Measurements from ENCODE around the gene RNF31. TPM values are rescaled to one million over a fixed set of nuclear protein-coding genes. Genes with fewer than 3 reads are reported as not detected.

The RNF31 gene
- total RNA-seq, 1 experiment from 2014 or later = 48.6 TPM

- Histone ChIP-seq H3K27me3 (ENCODE audit: control insufficient read depth, insufficient read depth, low read length) (no peaks in the 10 kb centered on the region), H3K27ac (ENCODE audit: low read length) (no peak overlapping the region), H3K36me3 (ENCODE audit: control insufficient read depth, insufficient read depth, low read length) (no peaks in the 10 kb centered on the region), H3K4me1 (ENCODE audit: control insufficient read depth, insufficient read depth, low read length) (no peaks in the 10 kb centered on the region), H3K4me3 (ENCODE audit: low read depth in 2 of 2, low read length in 2 of 2) (no peak overlapping the region), H3K9me3 (ENCODE audit: control insufficient read depth, insufficient read depth, low read depth, low read length) (no peaks in the 10 kb centered on the region)
- no peak for TF ChIP-seq TCF7L2 (IDR thresholded peaks at IDR 0.05; ENCODE audit: low read depth, low read length)
- no peak for TF ChIP-seq CTCF (IDR thresholded peaks at IDR 0.05)
- TF ChIP-seq SIN3A (IDR thresholded peaks at IDR 0.05; ENCODE audit: borderline replicate concordance, insufficient read depth, low read depth, low read length) = no peak
- no peak for TF ChIP-seq POLR2AphosphoS5 (IDR thresholded peaks at IDR 0.05; ENCODE audit: low read depth, low read length)
- TF ChIP-seq REST (IDR thresholded peaks at IDR 0.05; ENCODE audit: insufficient read depth in 1 of 2, low read depth in 2 of 2, low read length in 1 of 2) = no peak
- ChIA-PET POLR2A (interaction anchor here (0.6 kb wide), 1 partner anchor 272 kb away, joined by 16 read pairs; the partner anchor contains the start of gene NYNRIN), CTCF (no interaction called here)
- in situ Hi-C loops (cut with HindIII; ENCODE audit: low pct_unique_long_range_greater_than_20kb, low sequenced_read_pairs) = no loop called here
- no TSS peak for BruUV-seq (replicated peaks)
- intact Hi-C loops (cut with micrococcal nuclease; ENCODE audit: unreplicated experiment) = no loop called here
- DNase-seq (ENCODE audit: low read depth, low spot score) = no peak
- no peak for ATAC-seq
Measured at GRCh38 chr14:24126939-24127338, 20.4 kb upstream of the RNF31 start.

GRCh38 chr14:24127673-24128072 is 19.6 kb upstream of the RNF31 start:
- H3K4me3 ChIP-seq (ENCODE audit: low read depth in 2 of 2, low read length in 2 of 2) = no peak overlapping the region
- H3K27me3 ChIP-seq (ENCODE audit: control insufficient read depth, insufficient read depth, low read length) = no peaks in the 10 kb centered on the region
- ATAC-seq = no peak
- intact Hi-C loops (cut with micrococcal nuclease; ENCODE audit: unreplicated experiment) = no loop called here
- H3K27ac ChIP-seq (ENCODE audit: low read length) = no peak overlapping the region
- no peaks in the 10 kb centered on the region for H3K4me1 ChIP-seq (ENCODE audit: control insufficient read depth, insufficient read depth, low read length)
- ChIA-PET POLR2A (interaction anchor here (0.6 kb wide), 1 partner anchor 271 kb away, joined by 16 read pairs; the partner anchor contains the start of gene NYNRIN), CTCF (no interaction called here)
- TF ChIP-seq TCF7L2 (IDR thresholded peaks at IDR 0.05; ENCODE audit: low read depth, low read length) (no peak), REST (IDR thresholded peaks at IDR 0.05; ENCODE audit: insufficient read depth in 1 of 2, low read depth in 2 of 2, low read length in 1 of 2) (no peak), POLR2AphosphoS5 (IDR thresholded peaks at IDR 0.05; ENCODE audit: low read depth, low read length) (no peak), SIN3A (IDR thresholded peaks at IDR 0.05; ENCODE audit: borderline replicate concordance, insufficient read depth, low read depth, low read length) (no peak), CTCF (IDR thresholded peaks at IDR 0.05) (no peak)
- H3K9me3 ChIP-seq (ENCODE audit: control insufficient read depth, insufficient read depth, low read depth, low read length) = no peaks in the 10 kb centered on the region
- no peaks in the 10 kb centered on the region for H3K36me3 ChIP-seq (ENCODE audit: control insufficient read depth, insufficient read depth, low read length)
- no peak for DNase-seq (ENCODE audit: low read depth, low spot score)
- in situ Hi-C loops (cut with HindIII; ENCODE audit: low pct_unique_long_range_greater_than_20kb, low sequenced_read_pairs) = no loop called here
- BruUV-seq (replicated peaks) = no TSS peak
